Motor neuron (in vitro differentiated cells): ENCODE measurements around the gene CUL4A. TPM values are rescaled to one million over a fixed set of nuclear protein-coding genes. Genes with fewer than 3 reads are reported as not detected.

ENCODE experiments used
- total RNA-seq, 8 experiments: library from RNA; unstranded; fragments of 300-600 nt; gene quantifications; 2 replicates each; pipeline versions ENCODE4 v1.2.3 to v1.2.4, GENCODE V29; 2022

The CUL4A gene
- total RNA-seq, 8 experiments from 2014 or later: 17.5 to 114 (median 39.1) TPM

Other genes starting within 250 kb of the CUL4A start
- gene MCF2L, start 240.4 kb upstream of the CUL4A start, total RNA-seq: 10 to 100 TPM in 5 of 8 experiments, 1 to 10 TPM in 3; 1.2 to 33.9 (median 24.7) TPM
- gene F7, start 103.8 kb upstream of the CUL4A start, total RNA-seq: under 1 TPM; 0.14 to 0.76 (median 0.28) TPM
- gene F10, start 86.8 kb upstream of the CUL4A start, total RNA-seq: 1 to 10 TPM in 1 of 8 experiments, under 1 TPM in 6, not detected in 1; 0.14 to 1.3 (median 0.57) TPM
- gene PROZ, start 51.0 kb upstream of the CUL4A start, total RNA-seq: 1 to 10 TPM in 1 of 8 experiments, under 1 TPM in 6, not detected in 1; 0.05 to 1.1 (median 0.29) TPM
- gene PCID2, start 944 bp upstream of the CUL4A start, total RNA-seq: 10 to 100 TPM; 24.8 to 89.9 (median 36.3) TPM
- gene LAMP1, start 87.6 kb downstream of the CUL4A start, total RNA-seq: 100 to 1,000 TPM in 3 of 8 experiments, 10 to 100 TPM in 5; 41.5 to 367 (median 70.1) TPM
- 1 to 10 TPM; 1.1 to 7.7 (median 2.0) TPM for gene GRTP1, start 154.5 kb downstream of the CUL4A start, total RNA-seq
- 10 to 100 TPM in 1 of 8 experiments, 1 to 10 TPM in 5, under 1 TPM in 2; 0.65 to 25.6 (median 2.1) TPM for gene ADPRHL1, start 243.9 kb downstream of the CUL4A start, total RNA-seq